SH-SY5Y (cell line): ENCODE measurements around the gene YWHAQ.

ENCODE experiments used
- GATA2 ChIP-seq: IDR thresholded peaks from 2 replicates; pipeline ENCODE4 v1.6.1; 2011; ENCODE audit warnings: mild to moderate bottlenecking, low read depth, low read length
- GATA3 ChIP-seq: IDR thresholded peaks from 2 replicates; pipeline ENCODE4 v1.6.1; 2011; ENCODE audit warnings: low read depth, mild to moderate bottlenecking, low read length, moderate library complexity

GRCh38 chr2:9644021-9644420 lies 13.2 kb upstream of the YWHAQ start:
- no peak for TF ChIP-seq GATA2
- no peak for TF ChIP-seq GATA3
